ENCODE measurements around the gene FLNB.
"Not testable (repeated sequence)": the region's sequence is repeated elsewhere in the genome, so short reads cannot be mapped to it uniquely, and the experiment has no call there.

Gene FLNB

DNA sequence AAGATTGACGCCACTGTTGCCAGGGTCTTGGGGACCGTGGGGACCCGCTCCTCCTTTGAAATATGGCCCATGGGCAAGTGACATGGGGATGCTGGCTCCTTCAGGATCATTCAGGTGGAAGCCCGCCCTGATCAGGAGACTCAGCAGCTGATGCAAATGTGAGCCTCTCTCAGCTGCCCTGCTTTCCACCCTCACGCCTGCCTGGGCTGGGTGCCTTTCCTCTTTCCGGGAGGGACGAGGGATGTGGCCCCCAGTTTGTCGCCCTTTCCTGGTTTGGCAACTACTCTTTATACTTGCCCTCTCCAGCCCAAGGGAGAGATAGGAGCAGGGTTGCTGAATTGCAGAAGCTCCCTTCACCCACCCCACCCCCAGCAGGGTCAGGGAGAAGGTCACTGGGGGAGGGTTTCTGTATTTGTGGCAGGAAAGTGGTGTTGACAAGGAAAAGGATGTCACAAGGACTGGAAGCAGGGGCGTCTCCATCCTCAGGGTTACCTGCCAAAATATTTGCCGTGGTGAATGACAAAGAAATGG lies 180.8 kb downstream of the FLNB start:
- DNase-seq, result no peak

DNA sequence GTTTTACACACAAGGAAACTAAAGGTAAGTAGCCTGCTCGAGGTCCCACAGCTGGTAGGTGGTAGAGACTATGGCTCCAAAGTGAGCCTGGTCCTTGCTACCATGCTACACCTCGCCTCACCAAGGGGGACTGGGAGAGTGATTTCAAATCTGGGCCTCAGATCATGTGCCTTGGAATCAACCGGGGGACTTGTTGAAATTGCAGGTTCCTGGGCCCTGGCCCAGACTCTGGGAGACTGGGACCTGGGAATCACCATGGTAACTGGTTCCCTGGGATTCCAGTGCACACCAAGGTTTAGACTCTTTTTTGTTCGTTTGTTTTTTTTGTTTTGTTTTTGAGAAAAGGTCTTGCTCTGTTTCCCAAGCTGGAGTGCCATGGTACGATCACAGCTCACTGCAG lies 181.5 kb downstream of the FLNB start:
- no peak for DNase-seq

DNA sequence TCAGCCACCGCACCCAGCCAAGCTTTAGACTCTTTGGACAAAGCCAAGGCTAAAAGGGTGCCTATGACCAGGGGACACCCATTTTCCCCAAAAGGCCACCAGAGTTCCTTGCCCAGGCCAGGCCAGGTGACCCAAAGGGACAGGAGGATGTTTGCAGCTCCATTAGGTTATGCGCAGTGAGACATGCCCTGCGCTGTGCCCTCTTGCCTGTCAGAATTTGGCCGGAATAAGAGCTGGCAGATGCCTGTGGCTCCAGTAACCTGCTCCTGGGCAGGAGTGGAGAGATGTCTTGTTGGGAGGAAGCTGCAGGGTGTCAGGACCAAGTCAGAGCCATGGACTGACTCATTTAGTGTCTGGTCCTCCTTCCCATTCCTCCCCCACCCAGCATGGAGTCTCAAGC lies 182.1 kb downstream of the FLNB start:
- DNase-seq, result no peak

DNA sequence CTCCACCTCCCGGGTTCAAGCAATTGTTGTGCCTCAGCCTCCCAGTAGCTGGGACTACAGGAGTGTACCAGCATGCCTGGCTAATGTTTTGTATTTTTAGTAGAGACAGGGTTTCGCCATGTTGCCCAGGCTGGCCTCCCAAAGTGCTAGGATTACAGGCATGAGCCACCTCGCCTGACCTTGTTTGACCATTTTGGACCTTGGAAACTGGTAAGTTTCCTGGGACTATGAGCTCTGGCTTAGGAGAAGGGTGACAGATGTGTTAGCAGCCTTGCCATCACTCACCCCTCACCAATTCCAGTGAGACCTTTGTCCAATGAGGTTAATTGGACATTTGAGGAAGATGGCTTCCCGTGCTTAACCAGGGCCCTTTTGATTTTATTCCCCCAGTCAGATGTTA lies 182.7 kb downstream of the FLNB start:
- no peak for DNase-seq

DNA sequence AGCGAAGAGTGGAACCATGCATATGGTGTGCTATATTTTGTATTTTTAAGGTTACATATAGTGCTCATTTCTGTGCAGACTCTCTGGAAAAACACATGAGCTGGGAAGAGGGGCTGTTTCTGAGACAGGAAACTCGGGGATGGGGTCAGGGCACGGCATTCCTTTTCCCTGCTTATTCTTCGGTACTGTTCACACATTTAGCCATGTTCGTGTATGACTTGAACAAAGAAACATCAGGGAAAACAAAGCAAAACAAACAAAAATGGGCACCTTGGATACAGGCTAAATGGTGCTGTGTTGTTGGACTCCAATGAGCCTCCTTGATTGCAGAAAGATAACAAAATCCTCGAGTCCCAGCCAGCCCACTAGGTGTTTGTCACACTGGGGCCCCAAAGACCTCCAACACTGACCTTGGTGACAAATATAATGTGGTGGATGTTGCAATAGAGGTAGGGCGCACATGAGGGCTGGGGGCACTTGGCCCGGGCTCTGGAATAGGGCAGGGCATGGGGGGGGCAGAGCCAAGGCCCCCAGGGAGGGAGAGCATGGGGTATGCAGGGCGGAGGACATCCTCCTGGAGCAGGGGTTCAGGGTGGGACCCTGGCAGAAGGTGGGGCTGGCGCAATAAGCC lies 183.3 kb downstream of the FLNB start:
- no peak for DNase-seq

DNA sequence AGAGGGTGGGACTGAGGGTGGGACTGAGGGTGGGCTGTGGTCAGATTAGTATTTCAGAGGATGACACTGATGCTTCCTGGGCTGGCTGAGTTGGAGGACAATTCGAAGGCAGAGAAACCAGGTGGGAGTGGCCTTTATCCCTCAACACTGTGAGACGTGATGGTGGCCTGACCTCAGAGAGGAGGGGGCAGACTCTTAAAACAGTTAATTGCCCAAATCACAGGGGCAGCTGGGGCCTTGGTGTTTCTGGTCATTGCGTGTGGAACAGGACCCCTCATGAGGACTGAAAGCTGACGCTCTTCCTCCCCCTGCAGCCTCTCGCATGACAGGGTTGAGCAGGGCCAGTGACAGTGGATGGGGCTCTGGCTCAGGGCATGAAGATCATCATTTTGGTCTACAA lies 183.8 kb downstream of the FLNB start:
- no peak for DNase-seq

DNA sequence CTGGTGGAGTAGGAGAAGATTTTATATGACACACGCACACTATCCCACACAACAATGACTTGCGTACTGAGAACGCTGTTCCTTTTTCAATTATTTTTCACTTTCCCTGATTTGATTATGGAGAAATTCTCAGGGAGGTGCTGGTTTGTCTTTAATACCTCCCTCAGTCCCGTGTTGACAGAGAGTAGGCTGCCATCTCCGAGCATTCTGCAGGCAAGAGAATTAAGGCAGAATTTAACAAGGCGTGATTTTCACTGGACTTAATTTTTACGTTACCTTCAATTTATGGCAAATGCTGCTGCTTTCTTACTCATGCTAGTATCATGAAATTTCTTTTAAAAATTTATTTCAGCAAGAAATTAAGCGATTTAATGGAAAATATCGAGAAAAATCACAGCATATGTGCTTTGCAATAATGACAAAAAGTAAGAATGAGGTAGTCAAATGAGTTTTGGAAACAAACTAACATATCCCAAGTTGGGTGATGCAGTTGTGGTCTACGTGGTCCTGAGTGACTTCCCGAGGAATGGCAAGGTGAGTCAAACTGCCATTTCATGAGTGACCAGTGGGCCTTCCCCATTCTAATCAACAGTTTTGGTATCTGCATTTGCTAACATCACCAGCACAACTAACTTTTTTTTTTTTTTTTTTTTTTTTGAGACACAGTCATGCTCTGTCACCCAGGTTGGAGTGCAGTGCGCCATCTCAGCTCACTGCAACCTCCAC lies 185.6 kb downstream of the FLNB start:
- DNase-seq, result no peak

DNA sequence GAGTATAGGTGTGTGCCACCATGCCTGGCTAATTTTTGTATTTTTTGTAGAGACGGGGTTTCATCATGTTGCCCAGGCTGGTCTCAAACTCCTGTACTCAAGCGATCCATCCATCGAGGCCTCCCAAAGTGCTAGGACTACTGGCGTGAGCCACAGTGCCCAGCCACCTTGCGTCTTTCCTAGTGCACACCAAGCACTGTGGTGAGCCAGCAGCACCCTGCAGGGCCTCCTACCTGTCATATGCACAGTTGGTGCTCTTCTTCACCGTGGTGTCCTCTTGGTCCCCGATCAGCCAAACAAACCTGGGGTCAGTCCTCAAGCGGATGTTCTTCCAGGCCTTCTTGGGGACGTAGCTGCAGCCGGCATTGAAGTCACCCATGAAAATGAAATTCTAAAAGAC lies 189.4 kb downstream of the FLNB start:
- no peak for DNase-seq

DNA sequence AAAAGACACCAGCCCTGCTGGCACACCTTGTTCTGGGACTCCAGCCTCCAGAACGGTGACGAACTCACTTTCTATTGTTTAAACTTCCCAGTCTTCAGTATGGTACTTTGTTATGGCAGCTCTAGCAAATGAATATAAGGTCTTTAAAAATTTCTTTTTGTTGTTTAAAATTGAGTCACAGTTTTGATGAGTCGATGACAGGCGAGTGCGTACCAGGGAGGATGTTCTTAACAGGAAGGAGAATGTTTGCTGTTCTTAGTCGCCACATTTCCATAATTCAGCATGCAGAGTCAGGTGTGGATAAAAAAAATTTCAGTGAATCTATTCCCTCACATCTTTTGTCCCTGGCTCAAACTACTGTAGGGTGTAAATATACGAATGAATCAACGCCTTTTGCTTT lies 190.1 kb downstream of the FLNB start:
- no peak for DNase-seq

DNA sequence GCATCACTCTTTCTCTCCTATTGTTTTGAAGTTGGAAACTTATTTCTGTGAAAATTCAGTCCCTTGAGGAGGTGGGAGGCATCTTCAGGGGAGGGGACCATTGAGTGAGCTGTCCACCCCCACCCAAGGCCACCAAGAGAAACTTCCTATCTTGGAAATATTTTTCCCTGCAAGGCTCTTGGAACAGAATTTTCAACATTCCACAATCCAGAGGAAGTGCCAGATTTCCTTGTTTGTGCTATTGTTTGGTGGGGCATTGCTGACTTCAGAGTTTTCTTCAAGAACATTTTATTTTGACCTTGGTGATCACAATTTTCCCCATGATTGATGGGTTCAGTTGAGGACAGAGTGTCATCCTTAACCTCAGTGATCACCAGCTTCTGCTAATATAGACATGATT lies 190.6 kb downstream of the FLNB start:
- DNase-seq, result no peak

DNA sequence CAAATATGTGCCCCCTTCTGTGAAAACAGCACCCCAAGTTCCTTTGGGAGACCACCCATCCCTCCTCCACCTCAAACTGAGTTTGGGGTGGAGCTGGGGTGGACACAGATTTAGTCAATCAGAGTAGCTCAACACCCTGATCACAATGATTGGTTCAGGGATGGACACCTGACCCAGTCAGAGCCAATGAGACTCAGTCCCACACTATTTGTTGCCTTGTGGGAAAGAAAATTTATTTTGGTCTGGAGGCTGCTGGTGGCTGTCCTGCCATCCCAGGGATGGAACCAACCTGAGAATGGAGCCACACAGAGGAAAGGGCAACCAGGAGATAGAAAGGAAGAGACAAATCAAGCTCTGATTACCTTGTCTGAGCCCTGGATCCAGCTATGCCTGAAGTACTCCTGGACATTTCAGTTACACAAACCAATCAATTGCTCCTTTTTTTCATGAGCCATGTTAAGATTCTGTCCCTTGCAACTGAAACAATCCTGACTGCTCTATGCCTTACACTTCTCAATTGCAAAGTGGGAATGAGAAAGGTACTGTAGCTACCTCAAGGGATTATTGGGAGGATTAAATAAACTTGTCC lies 192.0 kb downstream of the FLNB start:
- no peak for DNase-seq

DNA sequence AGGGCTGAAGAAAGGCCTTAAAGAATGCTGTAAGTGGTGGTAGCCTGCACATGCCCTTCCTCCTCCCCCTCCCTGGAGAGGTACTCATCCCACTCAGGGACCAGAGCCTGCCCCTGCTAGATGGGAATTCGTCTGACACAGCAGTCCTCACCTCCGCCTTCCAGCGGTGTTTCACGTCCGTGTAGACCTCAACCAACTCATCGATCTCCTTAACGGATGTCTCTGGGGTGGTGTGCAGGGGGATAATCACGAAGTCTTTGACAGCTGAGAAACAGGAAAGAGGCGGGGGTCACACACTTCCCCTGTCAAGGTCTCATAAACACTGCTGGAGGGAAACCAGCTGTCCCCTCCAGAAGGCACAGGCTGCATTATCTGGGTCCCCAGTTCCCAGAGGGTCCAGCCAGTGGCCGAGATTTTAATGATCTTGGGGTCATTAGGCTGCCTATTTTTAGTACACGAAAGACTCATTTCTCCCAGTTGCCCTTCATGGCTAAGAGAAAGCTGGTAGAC lies 192.7 kb downstream of the FLNB start:
- no peak for DNase-seq

DNA sequence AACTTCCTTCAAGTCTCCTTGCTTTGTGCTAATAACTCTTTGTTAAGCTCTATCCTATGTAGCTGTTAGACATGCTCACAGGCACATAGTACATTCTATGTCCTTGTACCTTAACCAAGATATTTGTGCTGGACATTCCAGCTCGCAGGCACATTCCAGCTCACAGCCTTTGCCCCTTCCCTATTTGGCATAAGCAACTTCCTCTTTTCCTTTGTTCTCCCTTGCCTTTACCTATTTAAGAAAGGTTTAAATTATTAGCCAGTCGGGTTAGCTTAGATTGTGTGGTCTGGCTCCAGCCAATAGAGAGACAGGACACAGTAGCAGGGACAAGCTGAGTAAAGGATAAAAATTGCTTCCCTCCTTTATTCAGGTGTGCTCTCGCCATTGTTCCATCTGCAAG lies 193.2 kb downstream of the FLNB start:
- not testable (repeated sequence) for DNase-seq

DNA sequence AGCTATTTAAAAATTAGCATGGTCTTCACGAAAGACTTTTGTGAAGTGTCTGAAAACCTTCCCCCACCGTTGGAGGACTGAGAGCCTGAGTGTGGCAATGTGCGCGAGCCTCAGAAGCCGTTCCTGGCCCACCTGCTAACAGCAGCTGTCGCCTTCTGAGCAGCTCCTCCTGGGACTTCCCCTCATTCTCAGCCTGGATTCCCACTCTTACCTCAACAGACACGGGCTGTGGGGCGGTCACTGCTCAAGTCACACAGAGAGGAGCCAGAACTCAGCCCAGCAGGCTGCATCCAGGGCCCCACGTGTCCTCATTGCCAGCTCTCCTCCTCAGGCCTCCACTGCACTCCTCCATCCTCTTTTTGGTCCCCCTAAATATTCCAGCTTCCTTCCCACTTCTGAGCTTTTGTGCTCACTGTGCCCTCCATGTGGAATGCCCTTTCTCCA lies 194.7 kb downstream of the FLNB start:
- DNase-seq, result no peak

DNA sequence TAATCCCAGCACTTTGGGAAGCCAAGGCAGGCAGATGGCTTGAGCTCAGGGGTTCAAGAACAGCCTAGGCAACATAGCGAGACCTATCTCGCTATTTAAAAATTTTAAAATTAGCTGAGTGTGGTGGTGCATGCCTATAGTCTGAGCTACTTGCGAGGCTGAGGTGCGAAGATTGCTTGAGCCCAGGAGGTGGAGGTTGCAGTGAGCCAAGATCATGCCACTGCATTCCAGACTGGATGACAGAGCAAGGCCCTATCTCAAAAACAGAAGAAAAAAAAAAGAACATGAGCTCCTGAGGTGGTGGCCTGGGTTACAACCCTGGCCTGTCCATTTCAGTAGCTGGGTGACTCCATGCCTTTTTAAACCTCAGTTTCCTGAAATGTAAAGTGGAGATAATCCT lies 195.3 kb downstream of the FLNB start:
- no peak for DNase-seq

DNA sequence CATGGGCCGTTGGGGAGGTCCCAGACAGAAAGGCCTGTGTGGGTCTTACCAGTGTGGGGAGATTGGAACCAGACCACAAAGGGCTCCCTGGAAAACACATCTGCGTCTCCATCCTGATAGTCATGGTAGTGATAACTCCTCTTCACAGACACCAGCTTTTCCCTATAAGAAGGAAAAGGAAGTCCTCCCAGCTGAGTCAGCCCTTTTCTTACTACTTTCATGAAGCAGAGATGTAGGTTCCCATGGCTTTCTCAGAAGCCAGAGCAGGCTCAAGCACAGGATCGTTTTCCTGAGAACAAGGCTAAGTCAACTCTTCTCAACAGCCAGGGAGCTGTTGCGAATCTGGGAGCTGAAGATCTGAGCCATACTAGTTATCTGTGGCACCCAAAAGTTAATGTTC lies 196.5 kb downstream of the FLNB start:
- no peak for DNase-seq

DNA sequence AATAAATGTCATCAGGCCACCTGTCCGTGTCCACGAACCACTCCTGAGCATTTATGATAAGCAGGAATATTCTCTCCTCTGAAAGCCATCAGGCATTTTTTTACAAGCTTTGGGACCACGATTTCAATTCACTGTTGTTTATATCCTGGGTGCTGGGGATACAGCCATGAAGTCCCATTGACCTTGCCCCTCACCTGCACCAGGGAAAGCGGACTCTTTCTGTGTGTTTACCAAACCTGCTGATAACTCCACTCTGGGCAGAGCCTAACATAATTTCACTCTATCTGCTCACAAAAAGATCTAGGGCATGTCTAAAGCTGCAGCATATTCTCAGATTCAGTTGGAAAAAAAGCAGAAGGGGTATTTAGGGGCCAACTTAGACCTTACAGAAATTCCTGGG lies 197.8 kb downstream of the FLNB start:
- DNase-seq, result no peak

DNA sequence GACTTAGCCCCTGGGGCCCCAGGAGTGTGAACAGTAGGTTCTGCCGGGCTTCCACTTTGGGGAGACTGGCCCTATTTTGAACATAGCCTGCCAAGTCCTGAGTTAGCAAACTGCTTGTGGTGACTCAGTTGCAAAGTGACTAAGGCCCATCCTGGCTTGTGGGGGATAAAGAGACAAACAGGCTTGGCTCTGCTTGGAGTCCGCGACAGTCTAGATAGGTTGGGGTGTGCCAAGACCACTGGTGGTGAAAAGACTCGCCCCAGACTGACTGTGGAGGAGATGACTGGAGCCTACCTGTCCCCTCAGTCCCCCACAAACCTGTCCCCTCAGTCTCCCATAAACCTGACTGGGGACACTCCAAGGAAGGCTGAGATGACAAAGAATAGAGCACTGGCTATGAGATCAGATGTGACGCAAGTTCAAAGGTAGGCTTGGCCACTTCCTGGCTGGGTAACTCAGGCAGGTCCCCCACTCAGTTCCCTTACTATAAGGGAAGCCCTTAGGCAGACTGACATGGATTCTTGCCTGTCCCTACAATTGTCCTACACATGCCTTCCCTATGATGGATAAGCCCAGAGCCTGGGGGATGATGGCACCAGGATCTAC lies 198.3 kb downstream of the FLNB start:
- peak; percentile 48 for DNase-seq

DNA sequence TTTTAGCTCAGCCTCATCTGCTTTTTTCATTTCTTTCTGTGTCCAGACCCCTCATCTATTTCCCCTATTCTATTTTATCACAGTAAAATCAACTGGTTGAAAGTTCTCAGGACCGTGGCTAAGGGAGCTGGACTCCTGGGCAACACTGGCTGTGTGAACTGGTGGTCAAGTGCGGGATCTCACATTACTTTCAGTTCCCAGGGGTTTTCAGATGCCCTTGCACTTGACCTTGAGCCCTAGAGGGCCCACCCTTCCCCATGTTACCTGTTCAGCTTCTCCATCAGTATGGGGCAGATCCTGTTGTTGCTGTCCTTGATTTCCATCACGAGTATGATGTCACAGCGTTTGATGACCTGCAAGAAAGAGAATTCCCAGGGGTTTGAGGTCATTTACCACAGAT lies 199.7 kb downstream of the FLNB start:
- no peak for DNase-seq

DNA sequence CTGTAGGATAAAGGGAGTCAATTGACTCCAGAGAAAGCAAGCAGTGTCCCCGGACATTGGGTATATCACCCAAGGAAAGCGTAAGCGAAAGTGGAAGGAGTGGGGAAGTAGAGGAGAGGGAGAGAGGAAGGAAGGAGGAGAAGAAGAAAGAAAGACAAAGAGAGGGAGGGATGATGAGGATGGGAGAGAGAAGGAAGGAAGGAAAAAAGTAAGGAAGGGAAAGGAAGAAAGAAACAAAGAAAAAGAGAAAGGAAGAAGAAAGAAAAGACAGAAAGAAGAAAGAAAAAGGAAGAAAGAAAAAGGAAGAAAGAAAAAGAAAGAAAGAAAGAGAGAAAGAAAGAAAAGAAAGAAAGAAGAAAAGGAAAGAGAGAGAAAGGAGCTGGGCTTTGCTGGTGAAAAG lies 201.7 kb downstream of the FLNB start:
- no peak for DNase-seq

DNA sequence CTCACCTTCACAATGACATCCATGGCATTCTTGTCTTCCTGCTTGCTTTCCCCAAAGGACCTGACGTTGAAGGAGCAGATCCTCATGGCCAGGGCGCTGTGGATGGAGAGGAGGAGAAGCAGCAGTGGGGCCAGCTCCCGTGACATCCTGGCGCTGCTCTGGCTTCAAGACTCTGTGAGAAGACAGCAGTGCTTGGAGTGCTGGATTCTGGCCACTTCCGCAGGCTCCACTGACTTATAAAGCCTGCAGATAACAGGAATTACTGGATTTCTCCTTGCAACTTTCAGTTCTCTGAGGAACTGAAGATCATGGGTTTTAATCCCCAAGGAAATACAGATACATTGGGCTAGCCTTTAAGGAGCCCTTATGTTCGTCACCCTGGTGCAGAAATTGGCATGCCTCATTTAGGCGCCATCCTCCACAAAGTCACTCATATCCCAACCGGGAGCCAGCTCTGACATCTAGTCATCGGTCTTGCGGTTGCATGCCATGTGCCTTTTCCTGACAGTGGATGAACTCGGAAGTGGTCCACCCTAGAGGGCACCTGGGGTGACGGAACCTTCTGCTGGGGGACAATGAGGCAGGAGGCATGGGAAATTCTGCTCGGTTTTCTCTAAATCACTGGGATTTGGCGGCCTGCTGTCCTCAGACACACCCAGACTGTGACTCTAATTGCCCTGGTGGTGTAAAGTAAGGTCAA lies 202.7 kb downstream of the FLNB start, which contains the start of gene DNASE1L3:
Gene DNASE1L3, minus strand, starts transcription at position 212 of the 700 bp plus-strand sequence. Its CDS starts 66 bp downstream, at position 146.
- DNase-seq, result no peak

DNA sequence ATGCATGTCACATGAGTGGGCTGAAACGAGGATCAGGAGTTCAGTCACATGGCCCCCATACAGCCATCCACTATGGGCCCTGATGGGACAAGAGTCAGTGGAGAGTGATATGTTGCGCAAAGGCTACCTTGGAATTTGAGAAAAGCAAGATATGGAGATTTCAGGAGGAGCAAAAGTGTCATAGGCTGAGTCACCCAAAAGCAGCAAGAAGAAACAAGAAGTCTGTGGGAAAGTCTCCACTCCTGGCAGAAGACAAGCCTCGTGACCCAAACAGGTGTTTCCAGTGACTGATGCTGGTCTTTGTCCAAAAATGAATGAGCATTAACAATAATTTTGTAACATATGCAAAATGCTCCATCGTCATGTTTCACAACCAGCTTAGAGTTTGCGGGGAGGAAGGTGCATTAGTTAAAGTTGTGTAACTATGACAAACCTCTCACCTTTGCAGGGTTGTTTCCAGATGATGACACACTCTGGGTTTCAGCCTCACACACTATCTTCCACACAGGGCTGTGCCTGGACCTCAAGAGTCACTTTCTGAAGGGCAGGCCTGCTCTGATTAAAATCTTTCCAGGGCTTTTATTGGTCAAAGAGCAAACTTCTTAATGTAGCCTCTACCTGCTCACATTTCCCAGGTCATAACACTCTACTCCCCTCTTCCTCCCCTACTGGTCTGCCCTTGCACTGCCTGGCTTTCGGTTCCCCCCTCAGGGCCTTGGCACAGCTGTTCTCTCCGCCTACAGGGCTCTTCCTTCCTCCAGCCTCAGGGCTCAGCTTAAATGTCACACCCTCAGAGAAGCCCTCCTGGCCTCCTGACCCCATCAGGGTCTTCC lies 206.5 kb downstream of the FLNB start:
- peak; percentile 63 for DNase-seq
